ENCODE data around the gene VAT1L.
"Not testable (repeated sequence)": the region's sequence is repeated elsewhere in the genome, so short reads cannot be mapped to it uniquely, and the experiment has no call there.

Gene VAT1L

GRCh38 chr16:77918809-77919707 is 130.7 kb downstream of the VAT1L start:
- DNase-seq: no peak

GRCh38 chr16:77919761-77920415 is 131.5 kb downstream of the VAT1L start:
- no peak for DNase-seq

DNA sequence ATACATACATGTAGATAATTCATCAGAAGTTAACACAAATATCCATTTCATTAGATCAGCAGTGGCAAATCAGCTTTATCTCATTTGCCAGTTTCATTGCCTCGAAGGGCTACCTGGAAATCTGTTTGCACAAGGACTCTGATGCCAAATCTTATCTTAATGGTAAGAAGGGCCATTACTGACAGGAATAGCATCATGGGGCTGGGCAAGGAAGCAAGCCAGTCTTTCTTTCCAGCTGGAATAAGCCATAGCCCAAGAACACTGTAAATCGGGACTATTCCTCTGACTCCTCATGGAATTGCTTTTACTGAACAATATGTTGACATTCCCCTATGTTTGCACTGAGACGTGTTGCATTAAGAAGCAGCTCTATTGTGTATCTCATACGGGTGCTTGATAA is 132.6 kb downstream of the VAT1L start:
- DNase-seq: no peak

GRCh38 chr16:77922228-77922754 is 133.9 kb downstream of the VAT1L start:
- no peak for DNase-seq

GRCh38 chr16:77925531-77925930 is 137.2 kb downstream of the VAT1L start:
- no peak for DNase-seq

GRCh38 chr16:77928096-77928495 is 139.7 kb downstream of the VAT1L start:
- no peak for DNase-seq

GRCh38 chr16:77929004-77929403 is 140.6 kb downstream of the VAT1L start:
- no peak for DNase-seq

DNA sequence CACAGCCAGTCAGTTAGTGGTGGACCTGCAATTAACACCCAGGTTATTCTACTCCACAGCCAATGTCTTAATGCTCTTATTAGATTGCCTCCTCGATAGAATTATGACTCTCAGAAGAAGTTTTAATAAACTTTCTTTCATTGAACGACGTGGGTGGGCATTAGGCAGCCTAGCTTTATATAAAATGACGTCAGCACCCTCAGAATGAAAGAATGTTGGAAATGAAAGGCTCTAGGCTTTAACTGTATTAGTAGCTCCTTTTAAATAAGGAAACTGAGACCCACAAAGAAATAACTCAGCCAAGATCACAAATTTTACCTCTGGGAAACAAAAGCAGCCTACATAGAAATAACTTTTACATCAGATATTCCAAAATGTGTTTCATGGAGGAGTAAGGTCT is 142.7 kb downstream of the VAT1L start:
- DNase-seq: no peak

DNA sequence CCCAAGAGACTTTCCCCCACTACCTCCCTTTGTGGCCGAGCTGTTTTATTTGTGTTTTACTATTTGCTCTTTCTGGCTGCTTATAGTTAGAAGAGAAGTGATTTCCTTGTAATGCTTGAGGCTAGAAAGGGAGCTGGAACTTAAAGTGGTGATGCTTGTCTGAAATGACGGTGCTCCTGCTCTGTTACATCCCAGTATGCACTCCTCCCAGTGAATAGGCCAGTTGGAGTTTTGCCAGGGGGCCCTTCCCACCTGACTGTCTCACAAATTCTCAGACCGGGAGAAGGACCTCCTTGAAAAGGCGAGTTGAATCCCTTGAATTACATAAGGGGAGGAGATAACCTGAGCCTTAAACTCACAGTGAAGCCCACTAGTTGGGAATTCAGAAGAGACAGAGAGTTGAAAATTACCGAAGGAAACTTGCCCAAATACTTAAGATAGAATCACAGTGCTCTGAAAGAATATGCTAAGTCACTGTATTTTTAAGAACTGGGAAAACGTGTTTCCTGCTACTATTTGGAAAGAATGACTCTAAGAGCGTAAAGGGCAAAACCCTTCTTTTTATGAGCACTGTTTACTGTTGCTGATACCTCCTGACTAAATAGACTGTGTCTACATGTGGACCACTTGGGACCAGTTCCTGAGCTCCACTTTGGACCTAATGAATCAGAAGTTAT is 149.2 kb downstream of the VAT1L start:
- DNase-seq: no peak

DNA sequence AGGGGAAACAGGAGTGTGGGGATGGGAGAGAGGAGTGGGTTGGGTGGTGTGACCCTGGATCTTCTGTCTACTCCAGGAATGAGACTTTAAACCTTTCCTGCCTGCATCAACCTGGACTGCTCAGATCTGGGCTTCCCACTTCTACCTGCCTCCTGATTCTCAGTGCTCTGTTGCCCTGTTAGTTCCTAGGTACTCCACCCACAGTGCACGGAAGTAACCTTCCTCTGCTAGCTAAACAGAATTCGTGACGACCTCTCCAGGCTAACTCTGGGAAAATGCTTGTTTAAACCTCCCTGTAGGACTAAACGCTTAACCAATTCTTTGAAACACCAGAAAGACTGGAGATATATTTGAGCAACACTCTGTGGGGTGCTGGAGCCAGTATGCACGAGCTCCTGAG is 150.5 kb downstream of the VAT1L start:
- DNase-seq: no peak

GRCh38 chr16:77939968-77940367 is 151.6 kb downstream of the VAT1L start:
- DNase-seq: no peak

DNA sequence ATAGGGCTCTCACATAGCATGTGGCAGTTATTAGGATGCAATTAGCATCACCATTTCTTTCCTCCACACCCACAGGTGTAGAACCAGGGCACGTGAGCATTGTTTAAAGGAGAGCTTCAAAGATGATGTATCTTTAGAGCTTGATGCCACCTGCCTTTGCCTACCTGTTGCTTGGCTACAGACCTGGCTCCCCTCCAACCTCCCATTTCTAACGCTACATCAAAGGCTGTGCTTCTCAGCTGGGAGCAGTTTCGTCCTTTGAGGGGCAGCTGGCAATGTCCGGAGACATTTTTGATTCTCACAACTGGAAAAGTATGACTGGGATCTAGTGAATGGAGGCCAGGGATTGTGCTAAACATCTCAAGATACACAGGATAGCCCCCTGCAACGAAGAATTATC is 155.4 kb downstream of the VAT1L start:
- DNase-seq: no peak

DNA sequence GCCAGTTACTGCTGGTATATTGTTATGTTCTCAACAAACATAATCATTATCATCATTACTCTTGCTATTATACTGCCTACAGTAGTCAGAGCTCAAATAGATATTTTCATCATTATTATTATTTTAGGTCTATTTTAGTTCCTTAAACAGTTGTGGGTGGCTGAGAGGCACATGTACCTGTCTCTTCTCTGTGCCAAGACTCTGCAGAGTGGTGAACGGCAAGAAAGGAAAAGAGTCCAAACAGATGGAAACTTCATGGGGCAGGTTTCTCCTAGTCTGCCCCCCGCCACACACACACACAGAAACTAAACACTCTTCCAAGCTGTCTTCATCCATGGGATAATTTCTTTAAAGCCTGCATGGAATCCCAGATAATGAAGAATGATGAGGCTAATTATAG is 156.3 kb downstream of the VAT1L start:
- no peak for DNase-seq

- no peak for DNase-seq
These were observed 156.8 kb downstream of the VAT1L start for GRCh38 chr16:77945126-77945525.

DNA sequence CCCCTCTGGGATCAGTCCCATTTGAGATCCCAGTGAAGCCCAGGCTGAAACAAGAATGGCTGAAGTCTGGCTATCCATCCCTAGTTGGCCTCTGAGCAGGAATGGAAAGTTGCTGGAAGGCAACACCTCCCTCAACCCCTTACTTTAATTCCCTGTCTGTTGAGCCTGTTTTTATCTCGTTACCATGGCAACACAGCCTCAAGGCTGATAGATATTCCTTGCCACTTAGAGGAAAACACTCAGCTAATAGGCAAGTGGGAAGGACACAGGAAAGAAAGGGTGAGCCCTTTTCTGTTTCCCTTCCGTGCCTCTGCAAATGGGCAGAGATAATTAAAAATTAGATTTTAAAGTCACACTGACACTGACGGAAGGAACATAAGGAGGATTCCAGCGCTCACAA is 158.5 kb downstream of the VAT1L start:
- DNase-seq: no peak

GRCh38 chr16:77947590-77947989 is 159.2 kb downstream of the VAT1L start:
- not testable (repeated sequence) for DNase-seq

- no peak for DNase-seq
These were observed 160.5 kb downstream of the VAT1L start for GRCh38 chr16:77948835-77949234.

DNA sequence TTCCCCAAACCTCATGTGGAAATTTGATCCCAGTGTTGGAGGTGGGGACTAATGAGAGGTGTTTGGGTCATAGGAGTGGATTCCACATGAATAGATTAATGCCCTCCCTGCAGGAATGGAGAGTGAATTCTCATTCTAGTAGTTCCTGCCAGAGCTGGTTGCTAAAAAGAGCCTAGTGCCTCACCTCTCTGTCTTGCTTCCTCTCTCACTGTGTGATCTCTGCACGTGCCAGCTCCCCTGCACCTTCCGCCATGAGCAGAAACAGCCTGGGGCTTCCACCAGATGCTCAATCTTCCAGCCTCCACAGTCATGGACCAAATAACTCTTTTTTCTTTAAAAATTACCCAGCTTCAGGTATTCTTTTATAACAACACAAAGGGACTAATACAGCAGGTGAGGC is 161.1 kb downstream of the VAT1L start:
- DNase-seq: no peak

DNA sequence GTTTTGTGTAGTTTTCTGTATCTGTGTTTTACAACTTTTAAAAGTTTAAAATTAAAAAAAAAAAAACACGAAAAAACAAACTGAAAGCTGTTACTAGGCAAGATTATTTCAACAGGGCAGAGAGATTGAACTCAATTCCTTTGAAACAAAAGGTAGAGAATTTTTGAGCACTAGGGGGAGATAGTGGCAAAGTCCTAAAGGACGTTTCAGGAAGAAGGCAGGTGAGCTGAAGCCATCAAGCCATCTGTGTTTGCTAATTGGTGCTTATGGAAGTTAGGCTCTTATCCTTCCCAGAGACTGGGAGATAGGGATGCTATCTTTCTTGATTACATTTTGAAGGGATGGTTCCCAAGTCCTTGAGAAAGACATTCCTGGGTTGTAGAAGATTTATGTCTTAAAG is 163.4 kb downstream of the VAT1L start:
- no peak for DNase-seq

DNA sequence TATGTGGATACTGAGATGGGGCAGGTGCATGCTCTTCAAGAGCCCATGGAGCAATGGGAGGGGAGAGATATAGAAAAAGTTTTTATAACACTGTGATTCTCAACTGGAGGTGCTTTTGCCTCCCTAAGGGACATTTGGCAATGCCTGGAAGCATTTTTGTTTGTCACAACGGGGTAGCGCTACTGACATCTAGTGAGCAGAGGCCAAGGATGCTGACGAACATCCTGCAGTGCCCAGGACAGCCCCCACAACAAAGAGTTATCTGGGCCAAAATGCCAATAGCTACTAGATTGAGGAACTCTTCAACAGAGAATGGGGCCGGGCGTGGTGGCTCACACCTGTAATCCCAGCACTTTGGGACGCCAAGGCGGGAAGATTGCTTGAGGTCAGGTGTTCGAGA is 166.8 kb downstream of the VAT1L start:
- DNase-seq: no peak

DNA sequence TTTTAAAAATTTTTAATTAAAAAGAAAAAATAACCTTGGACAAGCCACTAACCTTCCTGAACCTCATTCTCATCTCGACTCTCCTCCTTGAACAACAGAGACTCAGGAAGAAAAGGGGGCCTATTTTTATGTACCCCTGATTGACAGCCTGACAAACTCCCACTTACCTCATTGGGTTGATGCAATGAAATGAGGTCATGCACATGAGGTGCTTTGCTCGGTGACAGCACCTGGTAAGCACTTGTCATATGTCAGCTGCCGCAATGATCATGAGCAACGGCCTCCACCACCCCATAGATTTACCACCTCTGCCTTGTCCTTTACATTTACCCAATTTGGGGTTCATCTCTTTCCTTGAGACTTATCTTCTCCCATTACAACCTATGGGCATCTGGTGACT is 167.9 kb downstream of the VAT1L start:
- no peak for DNase-seq

DNA sequence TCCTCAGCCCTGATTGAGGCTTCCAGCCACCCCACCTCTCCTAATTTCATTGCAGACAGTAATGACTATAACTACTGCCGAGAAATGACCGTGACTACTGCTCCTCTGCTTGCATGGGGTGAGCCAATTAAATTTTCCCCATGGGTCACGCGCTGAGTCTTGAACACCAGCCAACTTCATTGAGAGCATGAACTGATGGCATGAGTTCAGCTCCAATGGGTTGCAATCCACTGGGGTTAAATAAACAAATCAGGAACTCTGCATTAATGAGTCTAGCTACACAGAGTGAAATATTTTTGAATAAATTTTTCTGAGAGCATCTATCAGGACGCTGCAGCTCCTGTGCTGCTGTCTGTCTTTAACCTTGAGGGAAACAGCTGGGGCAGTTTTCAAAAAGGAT is 172.4 kb downstream of the VAT1L start:
- no peak for DNase-seq

DNA sequence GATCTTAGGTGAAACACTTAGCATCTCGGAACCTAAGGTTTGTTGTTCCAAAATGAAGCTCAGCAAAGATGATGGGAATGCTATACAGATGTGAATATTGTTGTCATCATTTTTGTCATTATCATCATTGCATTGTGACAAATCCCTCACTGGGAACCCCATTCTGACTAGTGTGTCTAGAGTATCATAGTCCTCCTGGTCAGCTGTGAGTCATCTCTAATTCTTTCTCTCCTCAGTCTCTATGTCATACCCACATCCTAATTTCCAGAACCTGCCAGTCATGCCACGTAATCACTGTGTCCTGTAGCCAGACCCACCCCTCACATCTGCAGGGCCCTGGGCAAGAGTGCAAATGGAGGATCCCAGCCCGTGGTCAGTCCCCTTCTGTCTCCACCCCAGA is 173.4 kb downstream of the VAT1L start:
- DNase-seq: no peak

- DNase-seq: no peak
These were observed 174.3 kb downstream of the VAT1L start for GRCh38 chr16:77962689-77963088.
